PFSK-1 (cell line): ENCODE measurements around the gene IL36B.

Source experiments
- FOXP2 ChIP-seq: optimal IDR thresholded peaks from 2 replicates; pipeline ENCODE3; 2011; ENCODE audit warnings: borderline replicate concordance, control low read depth, inconsistent platforms; ENCODE audit not compliant: insufficient read depth; ENCODE audit errors: extremely low read length, extremely low read depth
- POLR2AphosphoS5 ChIP-seq: IDR thresholded peaks from 2 replicates; pipeline ENCODE4 v1.6.1; 2012; ENCODE audit warnings: low read depth, mild to moderate bottlenecking, control low read depth, low read length, moderate library complexity
- REST ChIP-seq, 2 experiments: IDR thresholded peaks; 2 replicates each; pipeline versions ENCODE4 v1.6.1 to v1.8.0; 2011 to 2012; ENCODE audit warnings: low read depth in 2 of 2, low read length in 2 of 2, control low read depth in 1 of 2, inconsistent platforms in 1 of 2, mild to moderate bottlenecking in 1 of 2, moderate library complexity in 1 of 2; ENCODE audit not compliant: insufficient read depth in 1 of 2
- SIN3A ChIP-seq: IDR thresholded peaks from 2 replicates; pipeline ENCODE4 v1.6.1; 2012; ENCODE audit warnings: mild to moderate bottlenecking, low read length, moderate library complexity, borderline replicate concordance; ENCODE audit not compliant: insufficient read depth
- TAF1 ChIP-seq: IDR thresholded peaks from 2 replicates; pipeline ENCODE4 v1.6.1; 2012; ENCODE audit warnings: low read length, control low read depth, borderline replicate concordance; ENCODE audit not compliant: insufficient read depth

IL36B gene

GRCh38 chr2:113064281-113064680, 11.6 kb upstream of the IL36B start:
- TF ChIP-seq FOXP2, result no peak
- TF ChIP-seq SIN3A, result no peak
- TF ChIP-seq TAF1, result no peak
- no peak for TF ChIP-seq POLR2AphosphoS5
- TF ChIP-seq REST (IDR thresholded peaks at IDR 0.05; ENCODE audit: insufficient read depth in 1 of 2, low read depth in 2 of 2, low read length in 2 of 2), result no peak

DNA sequence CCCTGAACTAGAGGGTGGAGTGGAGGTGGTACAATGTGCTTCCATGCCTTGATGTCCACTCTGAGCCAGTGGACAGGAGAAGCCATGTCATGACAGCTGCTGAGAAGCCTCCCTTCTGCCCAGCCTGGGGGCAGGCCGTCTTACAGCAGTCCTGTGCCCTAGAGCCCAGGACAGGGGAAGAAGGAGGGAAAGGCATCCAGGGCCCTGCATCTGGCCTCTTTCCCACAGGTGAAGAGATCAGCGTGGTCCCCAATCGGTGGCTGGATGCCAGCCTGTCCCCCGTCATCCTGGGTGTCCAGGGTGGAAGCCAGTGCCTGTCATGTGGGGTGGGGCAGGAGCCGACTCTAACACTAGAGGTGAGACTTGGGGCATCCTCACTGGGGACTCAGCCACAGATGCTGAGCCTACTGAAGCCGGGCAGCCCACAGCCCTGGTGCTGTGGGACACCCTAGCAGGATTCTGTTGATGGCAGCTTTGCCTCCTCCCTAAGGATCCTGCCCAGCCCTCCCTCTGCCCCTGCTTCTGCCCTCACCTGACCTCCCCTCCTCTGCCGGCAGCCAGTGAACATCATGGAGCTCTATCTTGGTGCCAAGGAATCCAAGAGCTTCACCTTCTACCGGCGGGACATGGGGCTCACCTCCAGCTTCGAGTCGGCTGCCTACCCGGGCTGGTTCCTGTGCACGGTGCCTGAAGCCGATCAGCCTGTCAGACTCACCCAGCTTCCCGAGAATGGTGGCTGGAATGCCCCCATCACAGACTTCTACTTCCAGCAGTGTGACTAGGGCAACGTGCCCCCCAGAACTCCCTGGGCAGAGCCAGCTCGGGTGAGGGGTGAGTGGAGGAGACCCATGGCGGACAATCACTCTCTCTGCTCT, 9.5 kb upstream of the IL36B start:
- no peak for TF ChIP-seq REST (IDR thresholded peaks at IDR 0.05; ENCODE audit: insufficient read depth in 1 of 2, low read depth in 2 of 2, low read length in 2 of 2)
- no peak for TF ChIP-seq POLR2AphosphoS5
- no peak for TF ChIP-seq SIN3A
- TF ChIP-seq FOXP2, result no peak
- TF ChIP-seq TAF1, result no peak

DNA sequence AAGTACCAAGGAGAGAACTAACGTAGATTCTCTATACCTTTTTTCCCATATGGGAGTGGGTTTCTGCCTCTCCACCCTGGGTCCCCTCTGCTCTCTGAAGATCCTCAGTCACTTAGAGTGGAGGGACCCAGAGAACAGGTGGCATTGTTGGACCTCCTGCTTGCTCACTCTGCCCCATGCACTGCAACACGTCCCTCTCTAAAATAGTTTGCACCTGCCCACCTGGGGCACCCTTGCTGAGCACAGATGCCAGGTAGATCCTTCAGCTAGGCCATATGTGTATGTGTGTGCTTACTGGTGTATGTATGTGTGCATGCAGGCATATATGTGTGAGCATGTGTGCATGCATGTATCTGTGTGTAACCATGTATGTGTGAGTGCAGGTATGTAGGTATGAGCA, 8.6 kb upstream of the IL36B start:
- TF ChIP-seq REST (IDR thresholded peaks at IDR 0.05; ENCODE audit: insufficient read depth in 1 of 2, low read depth in 2 of 2, low read length in 2 of 2) (no peak), TAF1 (no peak), FOXP2 (no peak), POLR2AphosphoS5 (no peak), SIN3A (no peak)

DNA sequence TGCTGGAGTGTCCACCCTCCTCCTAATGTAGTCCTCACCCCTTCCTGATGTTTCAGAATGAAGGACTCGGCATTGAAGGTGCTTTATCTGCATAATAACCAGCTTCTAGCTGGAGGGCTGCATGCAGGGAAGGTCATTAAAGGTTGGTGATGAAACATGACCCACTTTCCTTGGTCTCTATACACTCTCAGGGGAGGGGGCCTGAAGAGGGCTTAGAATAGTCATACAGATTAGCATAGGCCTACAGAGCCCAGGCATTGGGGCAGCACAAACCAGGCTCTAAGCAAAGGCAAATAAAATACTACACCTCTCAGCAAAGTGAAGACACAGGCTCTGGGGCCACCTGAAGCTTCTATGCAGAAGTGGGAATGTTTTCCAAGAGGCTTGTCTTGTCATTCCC, 8.1 kb upstream of the IL36B start:
- TF ChIP-seq TAF1 (no peak), POLR2AphosphoS5 (no peak), REST (IDR thresholded peaks at IDR 0.05; ENCODE audit: insufficient read depth in 1 of 2, low read depth in 2 of 2, low read length in 2 of 2) (no peak), SIN3A (no peak), FOXP2 (no peak)
